ENCODE data around the gene PTPRN2. TPM values are rescaled to one million over a fixed set of nuclear protein-coding genes. Genes with fewer than 3 reads are reported as not detected.

Gene PTPRN2
- total RNA-seq, 1 donor from 2014 or later = 32.2 TPM

- DNase-seq (ENCODE audit: low read depth, low spot score) = peak; percentile 53
- no peaks in the 10 kb centered on the region for H3K9me3 Mint-ChIP-seq
- peaks cover 34% of the 10 kb centered on the region for H3K27me3 Mint-ChIP-seq (ENCODE audit: low read depth)
- peaks cover 7% of the 10 kb centered on the region for H3K4me1 Mint-ChIP-seq
- TF ChIP-seq CTCF (conservative IDR thresholded peaks at IDR 0.05) = no peak
- H3K4me3 Mint-ChIP-seq = no peak overlapping the region
- no peak overlapping the region for H3K27ac Mint-ChIP-seq (ENCODE audit: unreplicated experiment)
- no peaks in the 10 kb centered on the region for H3K36me3 Mint-ChIP-seq (ENCODE audit: low read depth)
Measured at GRCh38 chr7:158362912-158363905, 224.4 kb downstream of the PTPRN2 start.

- no peak for TF ChIP-seq CTCF (conservative IDR thresholded peaks at IDR 0.05)
- DNase-seq (ENCODE audit: low read depth, low spot score) = no peak
- no peak overlapping the region for H3K4me3 Mint-ChIP-seq
Measured at GRCh38 chr7:158362001-158362400, 225.6 kb downstream of the PTPRN2 start.

GRCh38 chr7:158361326-158361946 is 226.2 kb downstream of the PTPRN2 start:
- DNase-seq (ENCODE audit: low read depth, low spot score) = no peak
- Mint-ChIP-seq H3K36me3 (ENCODE audit: low read depth) (no peaks in the 10 kb centered on the region), H3K4me3 (no peak overlapping the region), H3K9me3 (no peaks in the 10 kb centered on the region), H3K27ac (ENCODE audit: unreplicated experiment) (no peak overlapping the region), H3K4me1 (peaks cover 4% of the 10 kb centered on the region), H3K27me3 (ENCODE audit: low read depth) (peaks cover 34% of the 10 kb centered on the region)
- TF ChIP-seq CTCF (conservative IDR thresholded peaks at IDR 0.05) = no peak

More at GRCh38 chr7:158362001-158362400, 225.6 kb downstream of the PTPRN2 start:
- H3K4me1 Mint-ChIP-seq = peaks cover 7% of the 10 kb centered on the region
- peaks cover 34% of the 10 kb centered on the region for H3K27me3 Mint-ChIP-seq (ENCODE audit: low read depth)
- H3K36me3 Mint-ChIP-seq (ENCODE audit: low read depth) = no peaks in the 10 kb centered on the region
- no peaks in the 10 kb centered on the region for H3K9me3 Mint-ChIP-seq
- no peak overlapping the region for H3K27ac Mint-ChIP-seq (ENCODE audit: unreplicated experiment)

- Mint-ChIP-seq H3K27me3 (ENCODE audit: low read depth) (peaks cover 44% of the 10 kb centered on the region), H3K36me3 (ENCODE audit: low read depth) (no peaks in the 10 kb centered on the region), H3K27ac (ENCODE audit: unreplicated experiment) (no peak overlapping the region), H3K4me3 (no peak overlapping the region), H3K4me1 (no peaks in the 10 kb centered on the region), H3K9me3 (no peaks in the 10 kb centered on the region)
- no peak for DNase-seq (ENCODE audit: low read depth, low spot score)
- TF ChIP-seq CTCF (conservative IDR thresholded peaks at IDR 0.05) = no peak
Measured at GRCh38 chr7:158358926-158359645, 228.5 kb downstream of the PTPRN2 start.
